ENCODE data around the gene UBASH3B.

Gene UBASH3B

DNA sequence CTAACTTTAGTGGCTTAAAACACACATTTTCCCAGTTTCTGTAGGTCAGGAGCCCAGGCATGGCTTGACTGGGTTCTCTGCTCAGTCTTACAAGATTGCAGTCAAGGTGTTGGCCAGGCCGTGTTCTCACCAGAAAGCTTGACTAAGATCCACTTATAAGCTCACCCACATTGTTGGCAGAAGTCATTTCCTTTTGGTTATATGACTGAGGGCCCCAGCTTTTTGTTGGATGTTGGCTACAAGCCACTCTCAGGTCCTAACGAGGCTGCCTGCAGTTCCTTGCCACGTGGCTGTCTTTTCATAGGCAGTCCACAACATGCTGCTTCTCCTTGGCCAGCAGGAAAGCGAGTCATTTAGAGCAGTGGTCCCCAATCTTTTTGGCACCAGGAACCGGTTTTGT, 103.5 kb downstream of the UBASH3B start:
- no peak overlapping the region for H3K4me3 ChIP-seq (ENCODE audit: low read depth, low read length)
- TF ChIP-seq, protein P1, sequence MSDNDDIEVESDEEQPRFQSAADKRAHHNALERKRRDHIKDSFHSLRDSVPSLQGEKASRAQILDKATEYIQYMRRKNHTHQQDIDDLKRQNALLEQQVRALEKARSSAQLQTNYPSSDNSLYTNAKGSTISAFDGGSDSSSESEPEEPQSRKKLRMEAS (IDR thresholded peaks at IDR 0.05; ENCODE audit: low read depth, low read length), result no peak
- TF ChIP-seq MYC (IDR thresholded peaks at IDR 0.05; ENCODE audit: low read depth, low read length) (no peak), POLR2A (IDR thresholded peaks at IDR 0.05; ENCODE audit: extremely low read depth, insufficient read length) (no peak)
- TF ChIP-seq, protein P2, sequence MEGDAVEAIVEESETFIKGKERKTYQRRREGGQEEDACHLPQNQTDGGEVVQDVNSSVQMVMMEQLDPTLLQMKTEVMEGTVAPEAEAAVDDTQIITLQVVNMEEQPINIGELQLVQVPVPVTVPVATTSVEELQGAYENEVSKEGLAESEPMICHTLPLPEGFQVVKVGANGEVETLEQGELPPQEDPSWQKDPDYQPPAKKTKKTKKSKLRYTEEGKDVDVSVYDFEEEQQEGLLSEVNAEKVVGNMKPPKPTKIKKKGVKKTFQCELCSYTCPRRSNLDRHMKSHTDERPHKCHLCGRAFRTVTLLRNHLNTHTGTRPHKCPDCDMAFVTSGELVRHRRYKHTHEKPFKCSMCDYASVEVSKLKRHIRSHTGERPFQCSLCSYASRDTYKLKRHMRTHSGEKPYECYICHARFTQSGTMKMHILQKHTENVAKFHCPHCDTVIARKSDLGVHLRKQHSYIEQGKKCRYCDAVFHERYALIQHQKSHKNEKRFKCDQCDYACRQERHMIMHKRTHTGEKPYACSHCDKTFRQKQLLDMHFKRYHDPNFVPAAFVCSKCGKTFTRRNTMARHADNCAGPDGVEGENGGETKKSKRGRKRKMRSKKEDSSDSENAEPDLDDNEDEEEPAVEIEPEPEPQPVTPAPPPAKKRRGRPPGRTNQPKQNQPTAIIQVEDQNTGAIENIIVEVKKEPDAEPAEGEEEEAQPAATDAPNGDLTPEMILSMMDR (IDR thresholded peaks at IDR 0.05; ENCODE audit: low read depth, low read length), result no peak
- no peak for DNase-seq (ENCODE audit: low read depth)

DNA sequence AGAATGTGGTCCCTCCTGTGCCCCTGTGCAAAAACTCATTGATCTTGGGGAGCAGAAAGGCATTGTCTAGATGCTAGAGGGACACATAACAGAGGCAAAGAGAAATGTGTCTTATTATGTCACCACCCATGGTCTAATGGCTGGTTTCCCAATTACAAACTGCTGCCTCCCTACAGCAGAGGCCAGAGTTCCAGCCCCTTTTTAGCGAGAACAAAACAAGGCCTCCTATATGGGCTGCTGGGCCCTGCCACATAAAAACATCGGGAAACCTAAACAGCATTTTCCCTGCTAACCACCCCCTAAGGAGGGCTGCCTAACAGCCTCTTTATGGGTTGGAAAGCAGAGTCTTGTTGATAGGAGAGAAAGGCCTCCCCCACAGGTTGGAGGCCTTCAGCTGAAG, 107.6 kb downstream of the UBASH3B start:
- no peak for TF ChIP-seq MYC (IDR thresholded peaks at IDR 0.05; ENCODE audit: low read depth, low read length)
- TF ChIP-seq POLR2A (IDR thresholded peaks at IDR 0.05; ENCODE audit: extremely low read depth, insufficient read length), result no peak
- TF ChIP-seq, protein P2 (IDR thresholded peaks at IDR 0.05; ENCODE audit: low read depth, low read length), result no peak
- TF ChIP-seq, protein P1 (IDR thresholded peaks at IDR 0.05; ENCODE audit: low read depth, low read length), result no peak
- no peak overlapping the region for H3K4me3 ChIP-seq (ENCODE audit: low read depth, low read length)
- DNase-seq (ENCODE audit: low read depth), result no peak

DNA sequence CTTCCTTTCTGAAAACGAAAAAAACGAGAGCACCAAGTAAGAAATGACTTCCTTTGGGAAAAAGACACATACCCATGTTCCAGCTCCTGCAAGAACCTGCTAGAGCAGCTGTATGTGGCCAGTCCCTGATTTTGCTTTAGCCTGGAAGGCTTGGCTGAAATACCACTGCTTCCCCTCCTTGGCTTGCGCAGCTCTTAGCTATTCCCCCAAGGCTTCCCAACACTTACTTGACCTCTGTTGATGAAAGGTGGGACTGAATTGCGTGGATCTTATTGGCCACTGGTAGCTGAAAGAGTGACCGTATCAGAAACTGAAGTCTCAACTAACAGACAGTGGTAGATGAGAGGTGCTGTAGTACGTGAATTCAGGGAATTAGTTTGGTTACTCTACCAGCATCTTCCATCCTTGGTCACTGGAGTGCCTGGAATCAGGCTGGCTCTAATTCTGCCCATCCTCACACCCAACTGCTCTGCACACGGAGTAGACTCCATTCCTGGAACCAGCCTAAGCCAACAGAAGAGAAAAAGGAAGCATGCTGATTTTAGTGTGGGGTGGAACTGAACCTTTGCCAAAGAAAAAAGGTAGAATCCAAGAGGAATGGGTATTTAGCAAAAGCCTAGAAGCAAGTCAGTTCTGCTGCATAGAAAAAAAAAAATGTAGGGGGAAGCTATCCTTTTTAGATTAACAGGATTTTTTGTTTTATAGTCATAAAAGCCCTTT, 109.0 kb downstream of the UBASH3B start:
- DNase-seq (ENCODE audit: low read depth), result no peak
- TF ChIP-seq, protein P2 (IDR thresholded peaks at IDR 0.05; ENCODE audit: low read depth, low read length), result no peak
- no peak for TF ChIP-seq MYC (IDR thresholded peaks at IDR 0.05; ENCODE audit: low read depth, low read length)
- TF ChIP-seq, protein P1 (IDR thresholded peaks at IDR 0.05; ENCODE audit: low read depth, low read length), result no peak
- no peak for TF ChIP-seq POLR2A (IDR thresholded peaks at IDR 0.05; ENCODE audit: extremely low read depth, insufficient read length)
- H3K4me3 ChIP-seq (ENCODE audit: low read depth, low read length), result no peak overlapping the region

DNA sequence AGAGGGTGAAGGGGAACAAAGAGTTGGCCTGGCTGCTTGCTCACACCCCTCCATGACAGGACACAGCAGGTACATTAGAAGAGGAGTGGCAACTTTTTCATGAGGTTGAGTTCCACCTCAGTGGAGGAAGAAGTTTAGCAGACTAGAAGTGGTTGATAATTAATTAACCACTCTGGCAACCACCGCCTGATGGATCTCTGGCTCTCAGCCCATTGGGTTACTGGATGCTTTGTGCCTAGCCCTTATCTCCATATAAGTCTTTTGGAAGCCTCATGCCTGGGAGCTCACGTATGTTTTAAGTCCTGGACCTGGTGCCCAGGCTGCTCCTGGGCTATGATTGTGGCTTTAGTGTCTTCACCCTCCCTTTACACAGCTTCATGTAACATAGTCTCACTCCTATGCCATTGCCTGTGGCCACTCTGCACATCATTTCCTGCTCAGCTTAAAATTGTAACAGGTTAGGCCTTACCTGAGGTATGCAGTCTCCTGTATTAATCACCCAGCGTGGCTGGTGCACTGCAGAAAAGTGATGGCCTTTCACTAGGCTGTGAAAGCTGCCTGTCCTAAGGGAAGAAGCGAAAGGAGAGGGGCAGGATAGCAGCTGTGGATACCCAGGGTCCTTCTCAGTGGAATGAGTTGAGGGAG, 110.1 kb downstream of the UBASH3B start:
- DNase-seq (ENCODE audit: low read depth), result no peak
- TF ChIP-seq, protein P1 (IDR thresholded peaks at IDR 0.05; ENCODE audit: low read depth, low read length), result no peak
- TF ChIP-seq, protein P2 (IDR thresholded peaks at IDR 0.05; ENCODE audit: low read depth, low read length), result no peak
- no peak for TF ChIP-seq POLR2A (IDR thresholded peaks at IDR 0.05; ENCODE audit: extremely low read depth, insufficient read length)
- no peak for TF ChIP-seq MYC (IDR thresholded peaks at IDR 0.05; ENCODE audit: low read depth, low read length)
- no peak overlapping the region for H3K4me3 ChIP-seq (ENCODE audit: low read depth, low read length)

DNA sequence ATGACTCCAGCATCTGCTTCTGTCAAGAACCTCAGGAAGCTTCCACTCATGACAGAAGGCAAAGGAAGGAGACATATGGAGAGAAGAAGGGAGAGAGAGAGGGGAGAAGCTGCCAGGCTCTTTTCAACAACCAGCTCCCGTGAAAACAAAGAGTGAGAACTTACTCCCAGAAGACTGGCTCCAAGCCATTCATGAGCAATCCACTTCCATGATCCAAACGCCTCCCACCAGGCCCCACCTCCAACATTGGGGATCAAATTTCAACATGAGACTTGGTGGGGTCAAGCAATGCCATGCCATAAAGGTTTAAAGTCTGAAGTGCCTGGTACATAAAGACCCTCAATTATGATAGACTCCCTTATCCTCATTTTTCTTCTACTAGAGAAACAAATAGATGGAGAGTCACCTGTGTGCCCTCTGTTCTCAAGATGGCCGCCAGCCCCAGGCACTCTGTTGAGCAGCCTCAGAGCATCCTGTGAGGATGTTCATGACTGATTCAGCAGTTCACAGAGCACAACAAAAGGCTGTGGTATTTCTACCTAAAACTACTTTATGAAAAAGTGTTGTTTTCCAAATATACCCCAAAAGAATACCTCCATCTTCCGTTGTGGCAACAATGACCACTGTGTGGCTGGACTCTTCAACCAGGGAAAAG, 113.7 kb downstream of the UBASH3B start:
- H3K4me3 ChIP-seq (ENCODE audit: low read depth, low read length), result no peak overlapping the region
- no peak for DNase-seq (ENCODE audit: low read depth)
- TF ChIP-seq, protein P1 (IDR thresholded peaks at IDR 0.05; ENCODE audit: low read depth, low read length), result no peak
- no peak for TF ChIP-seq MYC (IDR thresholded peaks at IDR 0.05; ENCODE audit: low read depth, low read length)
- TF ChIP-seq, protein P2 (IDR thresholded peaks at IDR 0.05; ENCODE audit: low read depth, low read length), result no peak
- no peak for TF ChIP-seq POLR2A (IDR thresholded peaks at IDR 0.05; ENCODE audit: extremely low read depth, insufficient read length)
